ENCODE measurements around the gene GLRX2.

The GLRX2 gene

GRCh38 chr1:193111641-193112090, 6.5 kb upstream of the GLRX2 start:
- DNase-seq: no peak

GRCh38 chr1:193110864-193111263, 5.7 kb upstream of the GLRX2 start:
- DNase-seq: no peak

GRCh38 chr1:193110246-193110645, 5.0 kb upstream of the GLRX2 start:
- DNase-seq: no peak

GRCh38 chr1:193109619-193110018, 4.4 kb upstream of the GLRX2 start:
- DNase-seq: no peak

- no peak for DNase-seq
Measured at GRCh38 chr1:193108471-193108870, 3.3 kb upstream of the GLRX2 start.

GRCh38 chr1:193105821-193106177, 585 bp upstream of the GLRX2 start:
- DNase-seq: no peak

- peak; percentile 16 for DNase-seq
Measured at GRCh38 chr1:193104502-193104906, 710 bp downstream of the GLRX2 start.

- no peak for DNase-seq
Measured at GRCh38 chr1:193103759-193104501, 1.3 kb downstream of the GLRX2 start.

GRCh38 chr1:193102662-193103061, 2.6 kb downstream of the GLRX2 start:
- DNase-seq: no peak

GRCh38 chr1:193094112-193094511, 11.1 kb downstream of the GLRX2 start:
- no peak for DNase-seq

GRCh38 chr1:193090865-193091264, 14.3 kb downstream of the GLRX2 start:
- DNase-seq: no peak

GRCh38 chr1:193087893-193088292, 17.3 kb downstream of the GLRX2 start:
- no peak for DNase-seq

GRCh38 chr1:193086342-193086741, 18.9 kb downstream of the GLRX2 start:
- no peak for DNase-seq

GRCh38 chr1:193085263-193085662, 20.0 kb downstream of the GLRX2 start:
- no peak for DNase-seq

GRCh38 chr1:193083365-193084088, 21.7 kb downstream of the GLRX2 start:
- no peak for DNase-seq

- no peak for DNase-seq
Measured at GRCh38 chr1:193079187-193079586, 26.0 kb downstream of the GLRX2 start.

GRCh38 chr1:193077991-193078390, 27.2 kb downstream of the GLRX2 start:
- DNase-seq: no peak

GRCh38 chr1:193070942-193071341, 34.3 kb downstream of the GLRX2 start:
- no peak for DNase-seq

- no peak for DNase-seq
Measured at GRCh38 chr1:193070386-193070753, 34.8 kb downstream of the GLRX2 start.

- no peak for DNase-seq
Measured at GRCh38 chr1:193069748-193070385, 35.3 kb downstream of the GLRX2 start.

GRCh38 chr1:193068013-193068412, 37.2 kb downstream of the GLRX2 start:
- no peak for DNase-seq

- no peak for DNase-seq
Measured at GRCh38 chr1:193066606-193067005, 38.6 kb downstream of the GLRX2 start.

- no peak for DNase-seq
Measured at GRCh38 chr1:193065954-193066353, 39.3 kb downstream of the GLRX2 start.

Data from stimulated activated CD4-positive, alpha-beta T cell treated with anti-CD3 and anti-CD28 coated beads, Interleukin-12 subunit alpha, Interleukin-12 subunit beta, amount 100 ng/mL, for 4 hours (primary cell).